Measurements from ENCODE around the gene SLC10A7.

SLC10A7 gene

GRCh38 chr4:146211440-146211839 lies 310.3 kb downstream of the SLC10A7 start:
- Mint-ChIP-seq H3K36me3 (ENCODE audit: low read depth) (no peaks in the 10 kb centered on the region), H3K27ac (no peak overlapping the region), H3K4me1 (ENCODE audit: low read depth) (no peaks in the 10 kb centered on the region), H3K27me3 (no peaks in the 10 kb centered on the region), H3K4me3 (no peak overlapping the region), H3K9me3 (no peaks in the 10 kb centered on the region)
- DNase-seq, result no peak

- Mint-ChIP-seq H3K4me3 (no peak overlapping the region), H3K4me1 (ENCODE audit: low read depth) (no peaks in the 10 kb centered on the region), H3K27me3 (no peaks in the 10 kb centered on the region), H3K36me3 (ENCODE audit: low read depth) (no peaks in the 10 kb centered on the region), H3K9me3 (no peaks in the 10 kb centered on the region), H3K27ac (no peak overlapping the region)
- no peak for DNase-seq
Observed at GRCh38 chr4:146210890-146211289, 310.9 kb downstream of the SLC10A7 start.

- no peaks in the 10 kb centered on the region for H3K4me1 Mint-ChIP-seq (ENCODE audit: low read depth)
- no peak overlapping the region for H3K4me3 Mint-ChIP-seq
- H3K36me3 Mint-ChIP-seq (ENCODE audit: low read depth), result peaks cover 21% of the 10 kb centered on the region
- DNase-seq, result no peak
- H3K27me3 Mint-ChIP-seq, result no peaks in the 10 kb centered on the region
- H3K27ac Mint-ChIP-seq, result no peak overlapping the region
- H3K9me3 Mint-ChIP-seq, result no peaks in the 10 kb centered on the region
Observed at GRCh38 chr4:146207410-146207809, 314.3 kb downstream of the SLC10A7 start.
